Measurements from ENCODE around the gene PDIK1L. TPM values are rescaled to one million over a fixed set of nuclear protein-coding genes. Genes with fewer than 3 reads are reported as not detected.

The PDIK1L gene
- polyA plus RNA-seq, 3 donors = 1.2 to 2.5 (median 2.3) TPM

DNA sequence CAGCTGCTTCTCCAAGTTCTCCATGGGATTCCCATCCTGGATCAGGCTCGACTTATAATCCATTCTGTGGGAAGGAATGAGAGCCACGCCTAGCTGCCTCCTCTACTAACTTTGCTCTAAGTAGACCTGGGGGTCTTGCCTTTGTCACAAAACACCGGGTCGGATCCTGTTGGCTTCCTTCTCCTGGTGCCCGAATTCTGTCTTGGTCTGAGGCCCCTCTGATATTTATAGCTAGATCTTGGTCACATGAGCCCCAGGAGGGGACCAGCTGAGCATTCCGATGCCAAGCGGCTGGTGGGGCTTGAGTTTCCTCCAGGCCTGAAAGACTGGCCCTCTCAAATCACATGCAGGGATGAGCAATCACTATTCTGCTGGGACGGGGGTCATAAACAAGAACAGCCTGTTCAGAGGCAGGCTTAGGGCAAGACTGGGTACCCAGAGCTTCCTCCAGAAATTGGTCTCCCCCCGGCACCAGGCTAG lies 44.2 kb upstream of the PDIK1L start, which contains the start of gene TRIM63:
TRIM63 (minus strand) TSS at position 199 of the 480 bp plus-strand sequence; CDS start at position 63, 136 bp downstream.
- intact Hi-C loops (cut with micrococcal nuclease) = no loop called here
- no peak within 1 kb of the TSS for H3K27ac Mint-ChIP-seq

DNA sequence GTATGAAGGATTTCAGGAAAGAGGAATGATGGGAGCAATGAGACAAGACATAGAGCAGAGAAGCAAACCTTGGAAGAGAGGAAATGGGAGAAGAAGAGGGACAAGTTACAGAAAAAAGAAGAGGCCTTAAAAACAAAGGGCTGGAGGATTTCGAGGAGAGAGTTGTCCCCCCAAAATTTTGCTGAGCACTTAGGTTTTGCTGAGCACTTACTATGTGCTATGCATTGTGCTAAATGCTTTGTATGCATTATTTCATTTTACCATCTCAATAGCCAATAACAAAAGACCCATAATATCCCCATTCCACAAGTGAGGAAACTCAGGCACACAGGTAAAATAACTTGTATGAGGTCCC lies 41.7 kb upstream of the PDIK1L start:
- intact Hi-C loops (cut with micrococcal nuclease) = no loop called here
- no peaks in the 10 kb centered on the region for H3K36me3 Mint-ChIP-seq
- peak overlapping the region in 1 of 2 donors; percentile 31 for H3K4me3 Mint-ChIP-seq
- no peak for DNase-seq
- Histone ChIP-seq H3K79me2 (ENCODE audit: insufficient read depth, low read length) (no peaks in the 10 kb centered on the region), H3K9ac (ENCODE audit: insufficient read depth, low read length, poor library complexity, severe bottlenecking) (no peak overlapping the region), H3K27ac (ENCODE audit: low read depth in 1 of 2, low read length in 2 of 2) (no peak overlapping the region), H3K27me3 (ENCODE audit: control insufficient read depth in 2 of 2, insufficient read depth in 2 of 2, low read length in 2 of 2) (no peaks in the 10 kb centered on the region), H3K36me3 (replicated peaks in 1 of 2; ENCODE audit: control insufficient read depth in 1 of 2, insufficient read depth in 2 of 2, low read length in 2 of 2) (no peaks in the 10 kb centered on the region), H2AFZ (ENCODE audit: insufficient read depth, low read depth, low read length, poor library complexity, severe bottlenecking) (no peak overlapping the region), H3K4me2 (replicated peaks; ENCODE audit: extremely low read depth, low read length, poor library complexity, severe bottlenecking) (no peak overlapping the region), H4K20me1 (ENCODE audit: insufficient read depth, low read length) (no peaks in the 10 kb centered on the region), H3K4me1 (ENCODE audit: control insufficient read depth in 1 of 2, insufficient read depth in 2 of 2, low read length in 2 of 2) (no peaks in the 10 kb centered on the region), H3K9me3 (replicated peaks in 1 of 2; ENCODE audit: control insufficient read depth in 1 of 2, insufficient read depth in 1 of 2, low read length in 2 of 2) (no peaks in the 10 kb centered on the region), H3K4me3 (replicated peaks in 1 of 3; ENCODE audit: low read depth in 2 of 3, low read length in 3 of 3) (no peak overlapping the region)
- H3K9me3 Mint-ChIP-seq = no peaks in the 10 kb centered on the region
- peaks cover 17 to 36% (median 23%) of the 10 kb centered on the region in 3 donors for H3K27me3 Mint-ChIP-seq (ENCODE audit: low read depth in 3 of 3)
- no CpG with 5 or more reads among the region's 1 CpG for WGBS (ENCODE audit: insufficient coverage)
- no peak overlapping the region for H3K27ac Mint-ChIP-seq
- H3K4me1 Mint-ChIP-seq = no peaks in the 10 kb centered on the region
- TF ChIP-seq, protein P1, sequence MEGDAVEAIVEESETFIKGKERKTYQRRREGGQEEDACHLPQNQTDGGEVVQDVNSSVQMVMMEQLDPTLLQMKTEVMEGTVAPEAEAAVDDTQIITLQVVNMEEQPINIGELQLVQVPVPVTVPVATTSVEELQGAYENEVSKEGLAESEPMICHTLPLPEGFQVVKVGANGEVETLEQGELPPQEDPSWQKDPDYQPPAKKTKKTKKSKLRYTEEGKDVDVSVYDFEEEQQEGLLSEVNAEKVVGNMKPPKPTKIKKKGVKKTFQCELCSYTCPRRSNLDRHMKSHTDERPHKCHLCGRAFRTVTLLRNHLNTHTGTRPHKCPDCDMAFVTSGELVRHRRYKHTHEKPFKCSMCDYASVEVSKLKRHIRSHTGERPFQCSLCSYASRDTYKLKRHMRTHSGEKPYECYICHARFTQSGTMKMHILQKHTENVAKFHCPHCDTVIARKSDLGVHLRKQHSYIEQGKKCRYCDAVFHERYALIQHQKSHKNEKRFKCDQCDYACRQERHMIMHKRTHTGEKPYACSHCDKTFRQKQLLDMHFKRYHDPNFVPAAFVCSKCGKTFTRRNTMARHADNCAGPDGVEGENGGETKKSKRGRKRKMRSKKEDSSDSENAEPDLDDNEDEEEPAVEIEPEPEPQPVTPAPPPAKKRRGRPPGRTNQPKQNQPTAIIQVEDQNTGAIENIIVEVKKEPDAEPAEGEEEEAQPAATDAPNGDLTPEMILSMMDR (IDR thresholded peaks at IDR 0.05) = no peak

More for the DNA sequence above, 44.2 kb upstream of the PDIK1L start, which contains the start of gene TRIM63:
- Histone ChIP-seq H3K27me3 (ENCODE audit: control insufficient read depth in 2 of 2, insufficient read depth in 2 of 2, low read length in 2 of 2) (no peaks in the 10 kb centered on the region), H3K27ac (ENCODE audit: low read depth in 1 of 2, low read length in 2 of 2) (no peak within 1 kb of the TSS), H3K4me1 (ENCODE audit: control insufficient read depth in 1 of 2, insufficient read depth in 2 of 2, low read length in 2 of 2) (no peaks in the 10 kb centered on the region), H2AFZ (ENCODE audit: insufficient read depth, low read depth, low read length, poor library complexity, severe bottlenecking) (no peak within 1 kb of the TSS), H3K9me3 (replicated peaks in 1 of 2; ENCODE audit: control insufficient read depth in 1 of 2, insufficient read depth in 1 of 2, low read length in 2 of 2) (no peaks in the 10 kb centered on the region), H3K4me2 (replicated peaks; ENCODE audit: extremely low read depth, low read length, poor library complexity, severe bottlenecking) (no peak within 1 kb of the TSS), H4K20me1 (ENCODE audit: insufficient read depth, low read length) (no peaks in the 10 kb centered on the region), H3K4me3 (replicated peaks in 1 of 3; ENCODE audit: low read depth in 2 of 3, low read length in 3 of 3) (no peak within 1 kb of the TSS), H3K9ac (ENCODE audit: insufficient read depth, low read length, poor library complexity, severe bottlenecking) (no peak within 1 kb of the TSS), H3K79me2 (ENCODE audit: insufficient read depth, low read length) (no peaks in the 10 kb centered on the region), H3K36me3 (replicated peaks in 1 of 2; ENCODE audit: control insufficient read depth in 1 of 2, insufficient read depth in 2 of 2, low read length in 2 of 2) (no peaks in the 10 kb centered on the region)
- peak within 1 kb of the TSS in 1 of 2 donors; percentile 35 for H3K4me3 Mint-ChIP-seq
- peaks cover 14 to 24% (median 16%) of the 10 kb centered on the region in 3 donors for H3K27me3 Mint-ChIP-seq (ENCODE audit: low read depth in 3 of 3)
- no peak for DNase-seq
- no peaks in the 10 kb centered on the region for H3K9me3 Mint-ChIP-seq
- TF ChIP-seq, protein P1 (IDR thresholded peaks at IDR 0.05) = no peak
- H3K36me3 Mint-ChIP-seq = no peaks in the 10 kb centered on the region
- WGBS (ENCODE audit: insufficient coverage) = 81% methylated on average over 8 of the region's 9 CpGs
- no peaks in the 10 kb centered on the region for H3K4me1 Mint-ChIP-seq

Measured in CD14-positive monocyte (primary cell).